ENCODE results near the gene RFPL2. TPM values are rescaled to one million over a fixed set of nuclear protein-coding genes. Genes with fewer than 3 reads are reported as not detected.
"Not testable (repeated sequence)": the region's sequence is repeated elsewhere in the genome, so short reads cannot be mapped to it uniquely, and the experiment has no call there.

RFPL2 gene
- total RNA-seq, 1 donor from 2014 or later = not detected

- no peak for ATAC-seq
Observed at GRCh38 chr22:32164075-32164860, 40.6 kb downstream of the RFPL2 start.

- ATAC-seq = not testable (repeated sequence)
Observed at GRCh38 chr22:32160411-32160810, 44.5 kb downstream of the RFPL2 start.

GRCh38 chr22:32158712-32159533, 46.0 kb downstream of the RFPL2 start, which contains the start of gene C22orf42:
Gene C22orf42 (minus strand): TSS chr22:32159303. CDS start chr22:32159215, 88 bp downstream.
- ATAC-seq = no peak

- ATAC-seq = not testable (repeated sequence)
Observed at GRCh38 chr22:32157632-32158031, 47.2 kb downstream of the RFPL2 start.

- ATAC-seq = not testable (repeated sequence)
Observed at GRCh38 chr22:32154727-32155126, 50.1 kb downstream of the RFPL2 start.

GRCh38 chr22:32151641-32152040, 53.2 kb downstream of the RFPL2 start:
- ATAC-seq = not testable (repeated sequence)

GRCh38 chr22:32150647-32151046, 54.2 kb downstream of the RFPL2 start:
- not testable (repeated sequence) for ATAC-seq

- ATAC-seq = not testable (repeated sequence)
Observed at GRCh38 chr22:32148372-32148771, 56.5 kb downstream of the RFPL2 start.

- ATAC-seq = not testable (repeated sequence)
Observed at GRCh38 chr22:32147128-32147527, 57.7 kb downstream of the RFPL2 start.

- peak; percentile 23 for ATAC-seq
Observed at GRCh38 chr22:32144496-32145274, 60.2 kb downstream of the RFPL2 start.

- ATAC-seq = no peak
Observed at GRCh38 chr22:32142600-32142999, 62.3 kb downstream of the RFPL2 start.

GRCh38 chr22:32140688-32141087, 64.2 kb downstream of the RFPL2 start:
- peak; percentile 54 for ATAC-seq

Other genes starting within 250 kb of the RFPL2 start
- gene SLC5A1, start 161.8 kb downstream of the RFPL2 start, total RNA-seq = 8.1 TPM
- not detected for gene C22orf42, start 45.8 kb downstream of the RFPL2 start, total RNA-seq
- 0.24 TPM for gene SLC5A4, start 50.3 kb upstream of the RFPL2 start, total RNA-seq
- gene RFPL3, start 152.8 kb upstream of the RFPL2 start, total RNA-seq = not detected
- gene RTCB, start 207.2 kb upstream of the RFPL2 start, total RNA-seq = 50.3 TPM